ENCODE results near the gene ERO1B.

Gene ERO1B

GRCh38 chr1:236176337-236177336 is 105.1 kb downstream of the ERO1B start:
- no peak for DNase-seq

DNA sequence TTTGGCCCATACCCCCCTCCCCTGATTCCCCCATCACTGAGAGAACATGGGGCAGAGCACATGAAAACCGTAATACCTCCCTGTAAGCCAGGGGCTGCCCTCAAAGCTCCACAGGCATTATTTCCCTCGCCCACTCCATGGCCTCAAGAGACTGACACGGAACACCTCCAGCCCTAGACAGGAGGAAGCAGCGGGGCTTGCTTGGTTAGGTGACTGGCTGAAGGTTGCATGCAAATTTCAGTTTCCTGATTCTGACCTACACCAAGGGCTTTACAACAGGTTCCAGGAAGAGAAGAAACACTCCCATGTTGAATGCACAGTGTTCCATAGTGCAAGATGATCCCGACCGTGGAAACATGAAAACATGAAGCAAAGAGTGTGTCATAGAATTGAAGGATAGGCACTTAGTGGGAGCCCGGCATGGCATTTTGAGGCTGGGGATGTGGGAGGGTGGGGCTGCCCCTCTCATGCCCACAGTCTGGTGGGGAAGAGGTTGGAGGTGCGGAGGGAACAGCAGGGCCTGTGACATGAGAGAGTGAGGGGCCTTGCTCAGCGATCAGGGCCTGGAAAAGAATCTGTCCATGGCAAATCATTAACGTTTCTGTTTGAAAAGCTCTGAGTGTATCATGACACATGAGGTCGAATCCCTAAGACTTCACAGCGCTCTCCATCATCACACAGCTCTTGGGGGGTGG is 106.0 kb downstream of the ERO1B start:
- no peak for DNase-seq

- DNase-seq = no peak
These were observed 108.5 kb downstream of the ERO1B start for GRCh38 chr1:236173174-236173767.

DNA sequence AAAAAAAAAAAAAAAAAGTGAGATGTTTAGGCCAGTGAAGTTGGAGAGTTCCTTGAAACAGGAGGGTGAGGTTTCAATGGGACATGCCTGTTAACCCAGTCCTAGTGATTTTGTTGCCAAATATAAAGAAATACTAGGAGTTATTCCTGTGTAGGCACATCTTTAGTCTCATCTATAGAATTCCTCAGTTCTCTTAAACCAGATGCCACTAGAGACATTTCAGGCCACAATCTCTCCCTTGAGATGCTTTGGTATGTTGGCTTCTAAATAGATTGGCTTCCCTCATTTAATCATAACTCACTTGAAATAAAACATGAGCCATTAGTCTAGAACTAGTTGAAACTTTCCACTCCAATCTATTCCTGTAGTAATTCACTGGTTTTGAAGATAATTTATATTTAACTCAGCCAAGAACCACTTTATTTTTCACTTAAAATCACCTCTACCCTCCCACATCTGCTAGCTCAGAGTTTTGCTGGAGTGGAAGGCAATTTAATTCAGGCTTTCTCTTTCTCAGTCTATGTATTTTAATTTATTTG is 109.6 kb downstream of the ERO1B start:
- no peak for DNase-seq

GRCh38 chr1:236168716-236169429 is 112.9 kb downstream of the ERO1B start:
- no peak for DNase-seq

- no peak for DNase-seq
These were observed 114.2 kb downstream of the ERO1B start for GRCh38 chr1:236167578-236167977.

DNA sequence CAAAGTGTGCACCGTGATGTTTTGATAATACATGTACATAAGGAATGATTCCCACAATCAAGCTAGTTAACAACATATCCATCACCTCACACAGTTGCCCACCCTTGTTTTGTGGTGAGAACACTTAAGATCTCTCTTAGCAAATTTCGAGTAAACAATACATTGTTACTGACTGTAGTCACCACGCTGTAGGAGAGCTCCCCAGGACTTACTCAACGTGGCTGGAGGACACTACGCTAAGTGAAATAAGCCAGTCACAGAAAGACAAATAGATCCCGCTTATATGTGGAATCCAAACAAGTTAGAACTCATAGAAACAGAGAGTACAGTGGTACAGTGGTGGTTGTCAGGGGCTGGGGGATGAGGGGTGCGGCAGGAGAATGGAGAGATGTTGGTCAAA is 114.6 kb downstream of the ERO1B start:
- no peak for DNase-seq

GRCh38 chr1:236166041-236166440 is 115.7 kb downstream of the ERO1B start:
- no peak for DNase-seq
